Measurements from ENCODE around the gene NHS.
"Not testable (repeated sequence)": the region's sequence is repeated elsewhere in the genome, so short reads cannot be mapped to it uniquely, and the experiment has no call there.

NHS gene

DNA sequence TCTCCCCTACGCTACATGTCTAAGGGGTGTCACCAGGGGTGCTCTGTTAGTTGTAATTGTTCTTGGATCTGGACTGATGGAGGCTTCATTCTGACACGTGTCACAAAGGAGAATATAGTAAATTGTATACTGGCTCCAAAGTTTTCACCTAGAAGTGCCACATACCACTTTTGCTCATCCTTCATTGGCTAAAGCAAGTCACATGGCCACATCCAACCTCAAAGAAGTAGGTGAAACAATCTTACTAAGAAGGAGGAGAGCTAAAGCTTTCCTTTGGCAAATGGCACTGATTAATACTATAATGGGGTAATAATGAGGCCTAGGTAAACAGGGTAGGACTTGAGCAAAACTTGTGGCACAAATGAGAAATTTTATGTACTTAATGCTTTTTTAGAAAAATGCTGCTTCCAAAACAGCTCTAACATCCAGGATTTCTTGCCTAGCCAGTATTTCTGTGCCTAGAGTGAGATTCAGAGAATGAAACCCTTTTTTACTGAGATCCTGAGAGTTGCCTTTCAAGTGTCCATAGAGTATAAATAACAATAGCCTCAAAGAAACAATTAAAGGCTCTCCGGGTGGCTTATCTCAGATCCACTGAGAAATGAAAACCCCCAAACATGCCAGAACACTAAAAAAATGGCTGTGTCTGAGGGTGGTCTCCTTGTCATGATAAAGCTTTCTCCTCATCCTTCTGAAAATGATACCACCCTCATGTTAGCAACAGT, 34.7 kb downstream of the NHS start:
- no peak for DNase-seq

DNA sequence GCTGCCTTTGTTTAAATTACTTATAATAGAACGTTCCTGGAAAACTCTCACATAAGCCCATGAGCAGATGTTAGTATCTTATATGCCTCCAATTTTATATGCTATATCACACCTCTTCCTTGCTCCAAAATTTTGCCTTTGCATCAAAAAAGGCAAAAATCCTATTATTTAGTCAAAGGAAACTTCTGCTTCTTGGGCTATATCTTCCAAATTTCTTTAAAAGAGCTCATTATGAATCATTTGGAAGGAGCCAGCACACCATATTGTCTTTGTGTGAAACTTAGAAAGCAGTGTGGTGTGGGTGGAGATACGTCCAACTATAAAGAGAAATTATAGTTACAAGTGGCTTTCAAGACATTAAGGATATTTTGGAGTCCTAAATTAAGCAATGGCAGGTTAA, 35.7 kb downstream of the NHS start:
- DNase-seq, result no peak

DNA sequence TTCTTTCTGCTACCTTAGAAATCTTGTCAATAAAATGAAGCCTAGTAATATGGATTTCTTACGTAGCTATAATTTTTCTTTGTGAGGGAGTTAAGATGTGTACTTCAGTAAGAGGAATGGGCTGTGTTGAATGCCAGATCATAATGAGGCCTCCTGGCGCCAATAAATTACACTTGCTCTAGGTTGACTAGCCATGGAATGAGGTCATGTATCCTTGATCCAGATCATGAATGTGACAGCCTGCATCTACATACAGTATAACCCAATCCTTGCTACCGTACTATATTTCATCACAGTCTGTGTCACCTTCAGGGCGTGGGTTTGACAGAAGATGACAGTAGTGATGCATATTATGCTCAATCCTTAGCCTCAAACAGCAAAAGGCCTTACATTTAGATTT, 36.2 kb downstream of the NHS start:
- DNase-seq, result no peak

DNA sequence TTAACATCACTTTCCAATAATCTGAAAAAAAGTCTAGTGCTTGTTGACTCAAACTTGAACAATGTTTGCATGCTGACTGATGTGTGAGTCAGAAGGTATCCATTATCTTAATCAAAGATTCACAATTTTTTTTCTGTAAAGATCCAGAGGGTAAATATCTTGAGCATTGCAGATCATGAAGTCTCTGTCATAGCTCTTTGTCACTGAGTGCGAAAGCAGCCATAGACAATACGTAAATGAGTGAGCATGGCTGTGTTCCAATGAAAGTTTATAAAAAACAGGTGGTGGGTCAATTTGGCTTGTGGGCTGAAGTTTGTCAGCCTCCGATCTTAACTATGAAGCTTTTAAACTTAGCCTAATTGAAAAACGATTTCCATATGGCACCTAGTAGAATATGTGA, 37.7 kb downstream of the NHS start:
- no peak for DNase-seq

DNA sequence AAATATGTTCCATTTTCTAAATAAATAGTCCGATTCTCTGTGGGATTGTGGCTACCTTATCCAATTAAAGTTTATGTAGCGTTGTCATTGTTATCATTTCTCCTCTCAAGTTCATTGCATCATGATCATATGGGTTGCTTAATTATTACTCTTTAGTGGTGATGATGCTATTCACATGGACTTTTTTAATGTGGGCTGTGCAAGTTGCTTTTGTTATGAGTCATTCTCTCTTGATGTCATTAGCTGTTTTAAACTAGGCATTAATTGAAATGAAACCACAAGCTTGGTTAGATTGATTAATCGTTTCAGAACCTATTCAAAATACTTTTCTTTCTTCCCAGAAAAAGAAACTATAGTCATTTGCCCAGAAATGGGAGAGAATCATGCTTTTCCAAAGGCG, 38.2 kb downstream of the NHS start:
- peak in 1 of 5 donors; percentile 3 for DNase-seq

DNA sequence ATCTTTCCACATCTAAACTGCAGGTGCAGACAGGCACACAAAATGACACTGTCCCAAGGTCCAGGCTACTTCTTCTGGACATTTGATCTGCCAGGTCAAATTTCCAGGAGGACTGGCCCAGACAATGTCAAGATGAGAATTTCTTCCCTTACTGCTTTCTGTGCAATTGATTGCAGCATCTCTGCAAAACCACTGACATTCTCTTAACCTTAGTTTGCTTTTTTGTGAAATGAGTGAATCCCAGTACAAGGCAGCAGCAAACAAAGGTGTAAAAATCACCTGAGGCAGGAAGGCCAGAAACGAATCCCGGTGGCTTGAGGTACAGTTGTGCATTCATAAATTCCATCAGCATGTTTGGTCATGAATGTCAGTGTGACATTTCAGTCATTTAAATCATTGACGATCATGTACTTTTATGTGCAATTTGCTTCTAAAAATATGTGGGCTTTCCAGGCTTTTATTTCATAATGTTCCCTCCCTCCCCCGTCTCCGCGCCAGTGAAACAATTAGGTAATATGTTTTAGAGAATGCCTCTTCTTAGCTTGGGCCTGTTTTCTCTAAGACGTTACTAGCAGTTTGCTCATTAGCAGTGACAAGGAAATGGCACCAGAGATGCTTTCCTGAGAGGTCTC, 39.1 kb downstream of the NHS start:
- DNase-seq, result no peak

DNA sequence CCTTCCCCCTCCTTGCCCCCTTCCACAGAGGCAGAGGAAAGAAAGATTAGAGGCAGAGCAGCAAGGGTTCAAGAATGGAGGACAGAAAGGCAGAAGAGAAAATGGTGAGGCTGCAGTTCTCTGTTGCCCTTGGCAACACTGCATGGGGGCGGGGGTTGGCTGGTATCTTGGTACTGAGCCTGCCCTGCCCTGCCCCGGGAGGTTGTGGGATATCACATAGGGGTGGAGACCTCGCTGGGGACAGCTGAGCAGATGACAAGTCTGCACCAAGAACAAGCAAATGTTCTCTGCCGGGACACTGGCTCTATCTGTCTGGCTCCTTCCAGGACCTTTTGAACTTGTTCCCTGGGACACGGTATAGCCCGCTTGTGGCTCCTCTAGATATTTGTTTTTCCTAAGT, 39.8 kb downstream of the NHS start:
- DNase-seq, result no peak

DNA sequence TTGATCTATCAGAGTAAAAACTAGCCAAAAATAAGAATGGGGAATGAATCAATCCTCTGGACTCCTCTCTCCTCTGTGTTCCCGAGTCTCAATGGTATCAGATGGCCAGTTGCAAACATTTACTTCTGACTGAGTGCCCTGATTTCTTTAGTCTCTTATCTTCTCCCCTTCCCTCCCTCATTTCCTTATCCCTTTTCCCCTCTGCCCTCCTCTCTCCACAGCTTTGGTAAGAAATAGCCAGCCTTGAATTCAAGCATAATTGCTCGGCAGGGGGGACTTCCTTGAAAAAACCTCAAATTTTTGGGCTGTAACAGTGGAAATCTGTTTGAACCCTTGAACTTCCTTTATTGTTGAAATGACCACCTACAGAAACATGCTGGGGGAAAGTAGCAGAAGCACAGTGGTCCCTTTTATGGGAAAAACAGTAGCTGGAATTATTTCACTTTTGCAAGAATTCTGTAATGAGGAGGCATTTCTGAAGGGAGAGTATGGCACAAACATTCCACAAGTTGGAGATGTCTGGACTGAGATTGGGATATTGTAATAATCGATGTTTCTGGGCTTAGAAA, 40.3 kb downstream of the NHS start:
- no peak for DNase-seq

DNA sequence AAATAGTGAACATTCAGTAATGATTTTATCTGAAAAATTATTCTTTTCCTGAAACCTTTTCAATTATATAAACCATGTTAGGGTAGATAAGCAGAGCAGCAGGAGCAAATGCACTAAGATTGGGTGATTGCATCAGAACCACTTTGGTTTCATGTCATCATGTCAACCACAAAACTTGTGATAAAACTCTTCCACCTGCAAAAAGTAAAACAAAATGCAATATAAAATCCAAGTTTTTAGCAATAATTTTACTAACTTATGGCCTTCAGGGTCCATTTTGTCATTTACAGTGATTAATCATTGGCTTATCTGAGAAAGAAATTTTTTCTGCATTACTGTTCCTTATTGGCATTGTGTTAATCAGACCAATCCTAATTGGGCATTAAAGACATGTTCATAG, 42.4 kb downstream of the NHS start:
- DNase-seq, result no peak

DNA sequence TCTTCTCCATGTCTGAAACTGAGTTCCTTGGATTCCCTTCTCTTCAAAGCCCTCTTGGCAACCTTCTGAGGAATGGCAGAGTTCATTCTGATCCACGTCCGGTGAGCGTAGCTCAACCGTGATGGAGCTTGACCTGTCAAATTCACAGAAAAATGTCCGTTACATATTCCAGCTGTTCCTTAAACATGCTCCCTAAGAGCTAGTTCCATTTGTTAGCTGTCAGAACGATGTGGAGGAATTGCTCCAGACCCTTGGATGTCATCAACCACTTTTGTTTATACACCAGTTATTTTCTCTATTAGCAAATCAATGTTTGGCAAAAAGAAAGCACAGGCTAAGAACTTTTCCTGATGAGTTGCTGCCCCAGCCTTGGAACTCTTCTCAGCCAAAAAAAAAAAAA, 50.1 kb downstream of the NHS start:
- no peak for DNase-seq

DNA sequence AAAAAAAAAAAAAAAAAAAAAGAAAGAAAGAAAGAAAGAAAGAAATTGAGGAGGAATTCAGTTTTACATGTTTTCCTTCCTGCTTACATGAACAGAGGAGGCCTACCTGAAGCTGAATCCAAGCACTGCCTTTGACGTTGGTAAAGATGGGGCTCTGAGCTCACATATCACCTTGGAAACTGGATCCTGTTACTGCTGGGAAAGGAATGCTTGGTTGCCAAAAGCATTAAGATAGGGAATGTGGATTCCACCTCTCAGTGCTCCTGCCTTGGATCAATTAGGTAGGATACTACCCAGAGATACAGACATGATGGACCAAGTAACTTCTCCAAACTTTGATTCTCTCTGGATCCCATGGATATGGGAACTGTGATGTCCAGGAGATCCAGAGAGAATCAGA, 50.6 kb downstream of the NHS start:
- no peak for DNase-seq

DNA sequence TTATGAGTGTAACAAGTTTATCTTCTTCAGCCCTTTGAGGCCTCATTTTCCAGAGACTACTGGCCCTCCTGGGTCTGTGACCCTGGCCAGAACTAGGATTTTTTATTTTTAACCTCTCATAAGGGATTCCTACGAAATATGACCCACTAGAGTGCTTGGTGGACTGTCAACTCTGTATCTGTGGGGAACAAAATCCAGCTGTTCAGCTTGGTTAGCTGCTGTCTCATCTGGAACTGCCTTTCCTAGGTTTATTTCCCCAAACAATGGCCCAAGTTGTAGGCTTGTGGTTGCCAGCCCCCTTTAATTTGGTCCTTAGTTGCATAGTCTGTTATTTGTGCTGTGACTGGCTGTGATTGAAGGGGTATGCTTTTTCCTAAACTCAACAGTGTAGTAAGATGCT, 56.2 kb downstream of the NHS start:
- no peak for DNase-seq

DNA sequence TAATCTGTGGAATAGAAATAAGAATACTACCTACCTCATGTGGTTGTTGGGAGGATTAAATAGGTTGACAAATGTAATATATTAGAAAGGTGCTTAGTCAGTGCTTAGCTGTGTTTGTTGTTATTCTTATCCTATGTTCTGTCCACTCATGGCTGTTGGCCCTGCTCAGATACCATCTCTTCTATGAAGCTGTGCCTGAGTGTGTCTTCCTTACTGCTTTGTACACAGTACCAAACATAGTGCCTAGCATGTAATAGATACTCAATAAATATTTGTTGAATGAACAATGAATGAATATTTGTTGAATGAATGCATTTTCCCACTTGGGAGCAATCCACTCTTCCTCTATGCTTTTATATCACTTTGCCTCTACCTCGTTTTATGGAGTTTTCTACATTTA, 57.2 kb downstream of the NHS start:
- no peak for DNase-seq

DNA sequence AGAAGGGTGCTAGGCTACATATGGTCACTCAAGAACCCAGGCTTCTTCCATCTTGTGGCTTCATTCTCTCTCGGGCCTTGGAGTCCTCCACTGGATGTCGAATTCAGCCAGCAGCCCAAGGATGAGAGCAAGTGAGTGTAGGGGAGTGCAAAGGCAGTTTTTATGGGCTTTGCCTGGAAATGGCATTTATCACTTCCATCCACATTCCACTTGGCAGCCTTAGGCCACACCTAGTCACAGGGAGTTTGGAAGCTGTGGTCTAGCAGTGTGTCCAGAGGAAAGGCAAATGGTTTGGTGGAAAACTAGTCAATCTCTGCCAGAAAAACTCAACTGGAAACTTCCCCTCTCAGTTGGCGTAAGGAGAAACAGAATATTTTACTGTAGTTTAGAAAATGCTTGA, 59.0 kb downstream of the NHS start:
- DNase-seq, result no peak

DNA sequence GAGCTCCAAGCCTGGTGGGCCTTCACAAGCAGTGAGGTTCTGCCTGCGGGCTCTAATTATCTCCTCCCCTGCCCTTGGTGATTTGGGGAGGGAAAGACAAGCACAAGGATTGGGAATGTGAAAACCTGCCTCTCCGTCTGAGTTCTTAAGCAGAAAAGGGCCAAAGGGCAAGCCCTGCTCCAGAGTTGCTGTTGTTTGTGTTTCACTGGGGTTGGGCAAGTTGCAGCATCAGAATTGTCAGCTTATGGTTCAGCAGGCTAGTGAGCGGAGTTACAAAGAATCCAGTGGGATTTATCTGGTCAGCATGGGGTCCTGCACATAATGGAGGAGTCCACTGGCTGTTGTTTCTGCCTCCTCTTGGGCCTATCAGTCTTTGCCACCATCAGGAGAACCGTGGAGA, 60.5 kb downstream of the NHS start:
- no peak for DNase-seq

DNA sequence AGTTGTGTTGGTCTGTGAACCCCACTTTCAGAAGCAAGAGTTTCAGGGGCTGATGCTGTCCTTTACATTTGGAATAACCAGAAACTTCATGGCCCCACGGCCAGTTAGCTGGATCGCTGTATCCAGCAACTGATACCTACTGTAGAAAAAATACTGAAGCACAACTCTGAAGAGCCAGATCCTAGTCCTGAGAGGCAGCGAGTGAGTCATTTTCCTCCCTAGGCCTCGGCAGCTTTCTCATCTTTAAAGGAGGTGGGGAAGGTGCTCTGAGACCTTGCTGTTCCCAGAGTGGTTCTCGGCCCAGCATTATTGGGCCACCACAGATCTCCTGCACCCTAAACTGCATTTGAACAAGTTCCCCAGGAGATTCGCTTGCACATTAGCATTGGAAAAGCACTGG, 63.2 kb downstream of the NHS start:
- DNase-seq, result no peak

DNA sequence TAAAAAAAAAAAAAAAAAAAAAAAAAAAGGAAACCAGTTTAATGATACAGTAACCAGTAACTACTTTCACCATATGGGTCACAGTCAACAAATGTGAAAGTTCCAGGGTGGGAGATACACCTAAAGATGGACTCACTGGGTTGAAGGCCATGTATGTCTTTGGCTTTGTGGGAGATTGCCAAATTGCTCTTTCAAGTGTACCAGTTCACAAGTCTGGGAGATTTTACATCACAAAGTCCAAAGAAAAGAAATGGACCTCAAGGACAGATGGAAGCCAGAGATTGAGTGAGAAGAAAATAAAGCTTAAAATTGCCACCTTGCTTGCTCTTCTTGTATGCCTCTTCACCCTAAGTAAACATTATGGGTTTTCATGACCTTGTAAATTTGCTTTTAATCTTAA, 65.3 kb downstream of the NHS start:
- DNase-seq, result no peak

DNA sequence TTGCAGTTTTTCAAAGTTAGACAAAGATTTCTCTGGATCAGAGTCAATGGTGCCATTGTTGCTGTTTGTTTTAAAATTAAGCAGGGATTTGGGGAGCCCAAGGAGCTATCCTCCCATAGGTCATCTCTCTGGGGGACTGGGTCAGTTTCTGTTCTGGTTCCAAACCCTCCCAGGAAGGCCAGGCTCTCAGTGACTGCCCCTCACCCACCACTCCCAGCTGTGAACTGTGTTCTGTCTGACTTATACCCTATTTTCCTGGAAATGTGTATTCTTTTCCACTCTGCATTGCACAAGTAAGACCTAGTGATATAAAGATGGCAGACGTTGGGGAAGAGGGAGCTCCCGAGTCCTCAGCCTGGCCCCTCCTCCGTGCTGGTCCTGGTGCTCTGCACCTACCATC, 65.8 kb downstream of the NHS start:
- no peak for DNase-seq

DNA sequence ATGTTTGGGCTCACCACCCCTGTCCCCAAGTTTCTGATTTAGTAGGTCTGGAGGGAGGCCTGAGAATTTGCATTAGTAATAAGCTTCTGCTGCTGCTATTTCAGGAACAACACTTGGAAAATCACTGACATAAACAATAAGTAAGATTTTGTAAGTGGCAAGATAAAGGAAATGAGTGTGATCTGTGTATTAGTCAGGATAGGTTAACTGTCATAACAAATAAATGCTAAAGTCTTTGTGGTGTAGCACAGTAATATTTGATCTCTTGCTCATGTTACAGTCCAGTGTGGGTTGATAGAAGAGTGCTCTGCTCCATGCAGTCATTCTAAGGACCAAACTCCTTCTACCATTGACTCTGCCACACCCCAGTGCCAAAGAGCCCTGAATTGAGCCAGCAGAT, 67.0 kb downstream of the NHS start:
- DNase-seq, result no peak

DNA sequence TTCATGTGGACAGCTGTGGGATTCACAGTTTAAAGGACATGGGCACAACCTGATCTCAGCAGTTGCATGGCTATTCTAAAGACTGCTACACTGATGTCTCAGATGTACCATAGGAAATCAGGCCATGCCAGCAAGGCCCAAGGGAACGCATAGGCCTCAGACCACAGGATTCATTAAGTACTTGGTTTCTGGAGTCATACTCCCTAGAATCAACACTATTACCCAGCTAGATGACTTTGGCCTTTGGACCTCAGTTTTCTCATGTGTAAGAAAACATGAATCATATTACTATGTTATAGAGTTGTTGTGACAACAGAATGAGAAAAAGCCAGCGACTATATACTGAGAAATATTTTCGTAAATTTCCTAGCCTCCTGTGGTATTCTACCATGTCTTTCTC, 67.9 kb downstream of the NHS start:
- no peak for DNase-seq

DNA sequence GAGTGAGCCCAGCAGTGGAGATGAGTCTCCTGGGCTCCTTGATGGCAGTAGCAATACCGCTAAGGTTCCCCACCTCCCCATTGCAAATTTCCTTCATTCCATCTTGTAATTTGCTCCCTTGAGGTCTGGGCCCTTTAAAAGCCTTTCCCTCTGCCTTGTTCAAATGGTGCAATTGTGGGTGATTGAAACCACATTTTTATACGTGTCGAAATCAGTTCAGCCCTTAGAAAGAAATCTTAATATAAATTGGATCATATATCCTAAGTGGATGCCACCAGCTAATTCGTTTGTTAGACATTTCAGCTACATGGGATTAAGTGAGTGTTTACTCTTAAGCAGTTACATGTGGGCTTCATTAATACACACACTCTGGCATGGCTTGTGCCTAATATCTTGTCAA, 68.6 kb downstream of the NHS start:
- DNase-seq, result no peak

DNA sequence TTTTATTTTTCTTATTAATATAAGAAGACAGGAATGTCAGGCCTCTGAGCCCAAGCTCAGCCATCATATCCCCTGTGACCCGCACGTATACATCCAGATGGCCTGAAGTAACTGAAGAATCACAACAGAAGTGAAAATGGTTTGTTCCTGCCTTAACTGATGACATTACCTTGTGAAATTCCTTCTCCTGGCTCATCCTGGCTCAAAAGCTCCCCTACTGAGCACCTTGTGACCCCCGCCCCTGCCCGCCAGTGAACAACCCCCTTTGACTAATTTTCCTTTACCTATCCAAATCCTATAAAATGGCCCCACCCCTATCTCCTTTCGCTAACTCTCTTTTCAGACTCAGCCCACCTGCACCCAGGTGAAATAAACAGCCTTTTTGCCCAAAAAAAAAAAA, 71.3 kb downstream of the NHS start:
- DNase-seq, result not testable (repeated sequence)

DNA sequence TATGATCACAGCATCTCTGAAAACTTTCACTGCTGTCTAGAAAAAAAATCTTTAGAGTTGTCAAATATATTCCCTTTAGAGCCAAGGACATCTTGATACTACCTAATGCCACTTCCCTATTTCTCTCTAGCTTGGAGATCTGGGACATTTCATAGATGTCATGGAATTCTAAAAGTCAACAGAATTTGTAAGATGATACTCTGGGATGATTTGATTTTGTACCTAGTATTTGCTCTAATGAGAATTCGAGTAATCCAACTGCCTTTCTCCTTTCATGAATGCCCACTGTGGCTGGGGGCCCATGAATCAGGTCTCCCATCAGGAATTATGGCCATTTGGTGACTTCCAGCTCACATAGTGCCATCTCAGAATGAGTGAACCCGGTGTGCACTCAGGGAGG, 73.2 kb downstream of the NHS start:
- DNase-seq, result no peak

DNA sequence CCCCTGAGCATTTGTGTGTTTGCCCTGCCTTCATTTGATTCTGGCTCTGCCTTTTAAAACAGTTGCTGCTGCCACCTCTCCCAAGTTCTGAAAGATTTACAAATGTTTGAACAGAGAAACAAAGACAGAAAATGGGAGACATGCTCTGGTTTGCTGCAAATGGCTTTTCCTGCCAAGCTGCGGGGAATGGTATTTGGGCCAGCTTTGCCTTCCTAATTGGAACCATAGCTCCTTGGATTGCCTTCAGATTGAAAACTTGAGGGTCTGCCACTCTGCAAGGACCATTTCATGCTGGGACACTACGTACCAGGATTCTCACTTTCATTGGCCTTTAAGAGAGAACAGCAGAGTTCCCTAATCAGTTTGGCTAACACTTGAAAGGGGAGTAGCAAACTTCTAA, 74.9 kb downstream of the NHS start:
- no peak for DNase-seq

DNA sequence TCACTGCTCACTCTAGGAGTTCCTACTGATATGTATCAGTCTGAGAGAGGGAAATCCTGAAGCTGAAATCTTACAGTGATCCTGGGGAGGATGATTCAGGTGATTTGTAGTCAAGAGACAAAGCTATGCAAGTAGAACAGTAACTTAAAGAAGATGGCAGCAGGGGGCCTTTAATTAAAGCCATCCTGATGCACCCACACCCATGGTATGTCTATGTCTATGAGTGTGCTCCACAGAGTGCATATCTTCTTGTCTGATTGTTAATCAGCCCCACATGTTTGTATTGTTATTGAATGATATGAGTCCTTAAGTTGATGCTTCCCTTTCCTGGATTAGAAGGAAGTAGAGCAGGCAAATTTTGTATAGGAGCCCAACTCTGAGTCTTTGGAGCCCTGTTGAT, 78.8 kb downstream of the NHS start:
- DNase-seq, result no peak

Measured in T-helper 1 cell (primary cell).